ENCODE measurements around the gene SLF2.

DNA sequence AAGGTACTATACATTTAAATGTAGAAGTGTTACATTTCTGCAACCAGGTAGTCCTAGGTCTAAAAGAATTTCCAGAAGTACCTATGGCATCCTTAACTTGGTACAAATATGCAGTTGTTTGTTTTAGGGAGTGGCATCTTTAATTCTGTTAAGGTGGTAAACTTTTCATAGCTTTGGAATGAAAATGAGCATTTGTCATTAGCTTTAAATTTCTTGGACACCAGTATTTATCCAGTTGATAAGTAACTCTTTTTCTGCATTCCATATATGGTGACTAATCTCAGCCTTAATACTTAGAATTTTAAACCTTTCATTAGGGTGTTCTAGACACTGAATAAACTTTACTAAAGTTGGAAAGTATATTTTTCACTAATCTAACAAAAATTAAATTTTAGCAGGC, 10.8 kb downstream of the SLF2 start:
- TF ChIP-seq, protein P1, sequence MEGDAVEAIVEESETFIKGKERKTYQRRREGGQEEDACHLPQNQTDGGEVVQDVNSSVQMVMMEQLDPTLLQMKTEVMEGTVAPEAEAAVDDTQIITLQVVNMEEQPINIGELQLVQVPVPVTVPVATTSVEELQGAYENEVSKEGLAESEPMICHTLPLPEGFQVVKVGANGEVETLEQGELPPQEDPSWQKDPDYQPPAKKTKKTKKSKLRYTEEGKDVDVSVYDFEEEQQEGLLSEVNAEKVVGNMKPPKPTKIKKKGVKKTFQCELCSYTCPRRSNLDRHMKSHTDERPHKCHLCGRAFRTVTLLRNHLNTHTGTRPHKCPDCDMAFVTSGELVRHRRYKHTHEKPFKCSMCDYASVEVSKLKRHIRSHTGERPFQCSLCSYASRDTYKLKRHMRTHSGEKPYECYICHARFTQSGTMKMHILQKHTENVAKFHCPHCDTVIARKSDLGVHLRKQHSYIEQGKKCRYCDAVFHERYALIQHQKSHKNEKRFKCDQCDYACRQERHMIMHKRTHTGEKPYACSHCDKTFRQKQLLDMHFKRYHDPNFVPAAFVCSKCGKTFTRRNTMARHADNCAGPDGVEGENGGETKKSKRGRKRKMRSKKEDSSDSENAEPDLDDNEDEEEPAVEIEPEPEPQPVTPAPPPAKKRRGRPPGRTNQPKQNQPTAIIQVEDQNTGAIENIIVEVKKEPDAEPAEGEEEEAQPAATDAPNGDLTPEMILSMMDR (IDR thresholded peaks at IDR 0.05): no peak
- no peak for TF ChIP-seq EP300 (IDR thresholded peaks at IDR 0.05)
